ENCODE results near the gene POMGNT2. TPM values are rescaled to one million over a fixed set of nuclear protein-coding genes. Genes with fewer than 3 reads are reported as not detected.

Gene POMGNT2
- total RNA-seq, 1 experiment from 2014 or later = 45.7 TPM

- POLR2A ChIA-PET (ENCODE audit: unreplicated experiment) = no interaction called here
- no peak for DNase-seq
Measured at GRCh38 chr3:43054754-43055153, 51.1 kb downstream of the POMGNT2 start.

GRCh38 chr3:43053291-43053690 is 52.6 kb downstream of the POMGNT2 start:
- DNase-seq = no peak
- intact Hi-C loops (cut with micrococcal nuclease) = no loop called here
- Histone ChIP-seq H3K9me3 (ENCODE audit: low read length) (peaks cover 12% of the 10 kb centered on the region; the same call in 1 of the 2 replicates), H3K9me2 (replicated peaks; ENCODE audit: low read length) (no peaks in the 10 kb centered on the region), H3K36me3 (ENCODE audit: low read depth, low read length) (no peaks in the 10 kb centered on the region), H3F3A (ENCODE audit: low read length, unreplicated experiment) (no peaks in the 10 kb centered on the region), H4K20me1 (ENCODE audit: low read length) (no peaks in the 10 kb centered on the region), H3K27me3 (ENCODE audit: low read length) (peaks cover 18% of the 10 kb centered on the region), H3K27ac (ENCODE audit: low read length) (no peak overlapping the region), H3K4me3 (ENCODE audit: low read length) (no peak overlapping the region), H3K4me1 (ENCODE audit: insufficient read depth, low read length) (no peaks in the 10 kb centered on the region), H3K79me2 (ENCODE audit: low read length) (no peaks in the 10 kb centered on the region), H2AFZ (ENCODE audit: low read length) (no peak overlapping the region), H3K9ac (ENCODE audit: low read length) (no peak overlapping the region), H3K4me2 (ENCODE audit: low read length) (no peak overlapping the region)
- ATAC-seq = no peak
- ChIA-PET POLR2A (ENCODE audit: unreplicated experiment) (no interaction called here), CTCF (no interaction called here)
- no TSS peak for BruUV-seq (replicated peaks)
- TF ChIP-seq EZH2phosphoT487 (IDR thresholded peaks at IDR 0.05; ENCODE audit: borderline replicate concordance, low read length) (no peak), CTCF (conservative IDR thresholded peaks at IDR 0.05; ENCODE audit: low read depth, low read length) (no peak), EZH2 (IDR thresholded peaks at IDR 0.05; ENCODE audit: low read length, unreplicated experiment) (no peak)

More at GRCh38 chr3:43054754-43055153, 51.1 kb downstream of the POMGNT2 start:
- Histone ChIP-seq H2AFZ (ENCODE audit: low read length) (no peak overlapping the region), H4K20me1 (ENCODE audit: low read length) (no peaks in the 10 kb centered on the region), H3K9ac (ENCODE audit: low read length) (no peak overlapping the region), H3K36me3 (ENCODE audit: low read depth, low read length) (no peaks in the 10 kb centered on the region), H3K79me2 (ENCODE audit: low read length) (no peaks in the 10 kb centered on the region), H3K27ac (ENCODE audit: low read length) (no peak overlapping the region), H3K9me2 (replicated peaks; ENCODE audit: low read length) (no peaks in the 10 kb centered on the region), H3K9me3 (ENCODE audit: low read length) (peaks cover 11% of the 10 kb centered on the region; the same call in 1 of the 2 replicates), H3K4me3 (ENCODE audit: low read length) (no peak overlapping the region), H3K4me2 (ENCODE audit: low read length) (no peak overlapping the region), H3K27me3 (ENCODE audit: low read length) (peaks cover 18% of the 10 kb centered on the region), H3K4me1 (ENCODE audit: insufficient read depth, low read length) (no peaks in the 10 kb centered on the region), H3F3A (ENCODE audit: low read length, unreplicated experiment) (no peaks in the 10 kb centered on the region)
- CTCF ChIA-PET = no interaction called here
- no peak for ATAC-seq
- intact Hi-C loops (cut with micrococcal nuclease) = no loop called here
- TF ChIP-seq CTCF (conservative IDR thresholded peaks at IDR 0.05; ENCODE audit: low read depth, low read length) (no peak), EZH2phosphoT487 (IDR thresholded peaks at IDR 0.05; ENCODE audit: borderline replicate concordance, low read length) (no peak), EZH2 (IDR thresholded peaks at IDR 0.05; ENCODE audit: low read length, unreplicated experiment) (no peak)
- BruUV-seq (replicated peaks) = no TSS peak

GRCh38 chr3:43048470-43048869 is 57.4 kb downstream of the POMGNT2 start:
- no peaks in the 10 kb centered on the region for H3F3A ChIP-seq (ENCODE audit: low read length, unreplicated experiment)
- no peak overlapping the region for H3K4me3 ChIP-seq (ENCODE audit: low read length)
- no peak overlapping the region for H3K9ac ChIP-seq (ENCODE audit: low read length)
- H3K9me3 ChIP-seq (ENCODE audit: low read length) = peaks cover 12% of the 10 kb centered on the region; the same call in 1 of the 2 replicates
- CTCF ChIA-PET = no interaction called here
- POLR2A ChIA-PET (ENCODE audit: unreplicated experiment) = no interaction called here
- H3K9me2 ChIP-seq (replicated peaks; ENCODE audit: low read length) = no peaks in the 10 kb centered on the region
- H3K4me2 ChIP-seq (ENCODE audit: low read length) = no peak overlapping the region
- H3K27me3 ChIP-seq (ENCODE audit: low read length) = 0 out of 2 replicates have a peak, but pooled peaks cover 8% of the 10 kb centered on the region
- intact Hi-C loops (cut with micrococcal nuclease) = no loop called here
- no peak overlapping the region for H3K27ac ChIP-seq (ENCODE audit: low read length)
- DNase-seq (no peak), ATAC-seq (no peak)
- no peak overlapping the region for H2AFZ ChIP-seq (ENCODE audit: low read length)
- no peaks in the 10 kb centered on the region for H3K36me3 ChIP-seq (ENCODE audit: low read depth, low read length)
- TF ChIP-seq EZH2phosphoT487 (IDR thresholded peaks at IDR 0.05; ENCODE audit: borderline replicate concordance, low read length) = no peak
- TF ChIP-seq CTCF (conservative IDR thresholded peaks at IDR 0.05; ENCODE audit: low read depth, low read length) = no peak
- TF ChIP-seq EZH2 (IDR thresholded peaks at IDR 0.05; ENCODE audit: low read length, unreplicated experiment) = no peak
- no peaks in the 10 kb centered on the region for H3K4me1 ChIP-seq (ENCODE audit: insufficient read depth, low read length)
- no peaks in the 10 kb centered on the region for H4K20me1 ChIP-seq (ENCODE audit: low read length)
- no peaks in the 10 kb centered on the region for H3K79me2 ChIP-seq (ENCODE audit: low read length)
- BruUV-seq (replicated peaks) = no TSS peak

Data from PC-3 (cell line).